Heart left ventricle (tissue), 13 donors: ENCODE results near the gene FUT3.

ENCODE experiments used
- POLR2A ChIP-seq, 2 donors: fragments of 450-650 bp; IDR thresholded peaks; one replicate each; pipeline ENCODE4 v1.6.1; 2017; ENCODE audit warnings: antibody characterized with exemption in 2 of 2, mild to moderate bottlenecking in 2 of 2, moderate library complexity in 2 of 2
- TF ChIP-seq, protein P1 (sequence below), 12 donors: fragments of 200-600 bp; sonication (generic) in 4 of 12; IDR thresholded peaks; one replicate each; pipeline versions ENCODE4 v1.5.0 to v1.8.0; 2018 to 2022; ENCODE audit warnings: antibody characterized with exemption in 12 of 12, mild to moderate bottlenecking in 5 of 12
- donor health status: ischemic (EF 13 %, LVEDD 7.1; RV severe dilation, severe dysfunction).
- donor health status: DM: no; HTN: yes; CAD: no.
- donor health status: DM: no; HTN: no; CAD: no.
- donor health status: ischemic (EF 25% LVEDD 6.9; RV normal size, moderate dysfunction).
- donor health status: ischemic (EF 25% LVEDD 5.7; RV mildly dilated, moderate dysfunction).
- donor health status: ischemic (EF 35%, LVEDD 5.7; RV mildly dilated, moderate dysfunction).
- donor health status: nonischemic (EF 11% LVEDD 7.7; RV severe dilation, severe dysfunction).
- donor health status: DM: yes; HTN: yes; CAD: no.
- donor health status: PGD.
- donor health status: ischemic (EF 29% LVEDD 5.4; RV normal size, mild dysfunction).
- donor health status: nonischemic (EF 23%, LVEDD 6.1; RV moderate dilation, normal function).

DNA sequence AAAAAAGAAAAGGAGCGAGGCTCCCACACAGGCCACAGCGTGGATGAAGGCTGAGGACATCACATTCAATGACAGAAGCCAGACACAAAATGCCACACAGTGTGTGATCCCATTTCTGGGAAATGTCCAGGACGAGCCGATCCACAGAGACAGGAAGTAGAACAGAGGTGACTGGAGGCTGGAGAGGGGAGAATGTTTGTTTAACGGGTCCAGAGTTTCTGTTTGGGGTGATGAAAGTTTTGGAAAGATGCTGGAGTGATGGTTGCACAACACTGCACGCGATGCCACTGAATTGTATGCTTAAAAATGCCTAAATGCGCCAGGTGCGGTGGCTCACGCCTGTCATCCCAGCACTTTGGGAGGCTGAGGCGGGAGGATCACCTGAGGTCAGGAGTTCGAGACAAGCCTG, 19.7 kb upstream of the FUT3 start:
- TF ChIP-seq POLR2A (IDR thresholded peaks at IDR 0.05) = no peak
- TF ChIP-seq, protein P1, sequence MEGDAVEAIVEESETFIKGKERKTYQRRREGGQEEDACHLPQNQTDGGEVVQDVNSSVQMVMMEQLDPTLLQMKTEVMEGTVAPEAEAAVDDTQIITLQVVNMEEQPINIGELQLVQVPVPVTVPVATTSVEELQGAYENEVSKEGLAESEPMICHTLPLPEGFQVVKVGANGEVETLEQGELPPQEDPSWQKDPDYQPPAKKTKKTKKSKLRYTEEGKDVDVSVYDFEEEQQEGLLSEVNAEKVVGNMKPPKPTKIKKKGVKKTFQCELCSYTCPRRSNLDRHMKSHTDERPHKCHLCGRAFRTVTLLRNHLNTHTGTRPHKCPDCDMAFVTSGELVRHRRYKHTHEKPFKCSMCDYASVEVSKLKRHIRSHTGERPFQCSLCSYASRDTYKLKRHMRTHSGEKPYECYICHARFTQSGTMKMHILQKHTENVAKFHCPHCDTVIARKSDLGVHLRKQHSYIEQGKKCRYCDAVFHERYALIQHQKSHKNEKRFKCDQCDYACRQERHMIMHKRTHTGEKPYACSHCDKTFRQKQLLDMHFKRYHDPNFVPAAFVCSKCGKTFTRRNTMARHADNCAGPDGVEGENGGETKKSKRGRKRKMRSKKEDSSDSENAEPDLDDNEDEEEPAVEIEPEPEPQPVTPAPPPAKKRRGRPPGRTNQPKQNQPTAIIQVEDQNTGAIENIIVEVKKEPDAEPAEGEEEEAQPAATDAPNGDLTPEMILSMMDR (IDR thresholded peaks at IDR 0.05) = no peak
